NCI-H1092 treated with DMSO at 0.1 percent for 48 hours (cell line): ENCODE results near the gene COL11A2.
"Not testable (repeated sequence)": the region's sequence is repeated elsewhere in the genome, so short reads cannot be mapped to it uniquely, and the experiment has no call there.

Source experiments
- DNase-seq: peaks from one replicate; lab custom pipeline; 2025; lab: John Stamatoyannopoulos, UW

The COL11A2 gene

DNA sequence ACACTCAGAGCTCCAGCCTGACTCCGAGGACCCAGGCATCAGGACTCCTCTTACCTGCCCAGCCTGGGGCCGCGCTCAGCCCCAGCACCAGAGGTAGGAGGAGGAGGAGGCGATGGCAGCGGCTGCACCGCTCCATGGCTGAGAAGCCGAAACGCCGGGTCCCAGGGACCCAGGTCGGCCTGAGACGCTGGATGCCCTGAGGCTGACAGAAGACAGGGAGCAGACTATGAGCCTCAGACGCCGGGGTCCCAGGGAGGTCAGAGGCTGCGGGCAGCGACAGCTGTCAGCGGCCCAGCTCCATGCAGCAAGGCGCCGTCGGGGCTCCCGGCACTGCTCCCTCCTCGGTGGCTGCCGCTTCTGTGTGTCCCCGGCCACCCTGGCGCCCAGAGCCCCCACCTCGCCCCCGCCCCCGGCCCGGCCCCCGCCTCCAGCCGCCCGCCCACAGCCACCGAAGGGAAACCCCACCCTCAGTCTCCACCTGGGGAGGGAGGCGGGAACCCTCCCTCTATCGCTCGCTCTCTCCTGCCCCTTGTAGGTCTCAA, at the start of gene COL11A2:
COL11A2 (minus strand) TSS at position 363 of the 542 bp plus-strand sequence; CDS start at position 136, 227 bp downstream.
- no peak for DNase-seq

- no peak for DNase-seq
These were observed 49.7 kb upstream of the COL11A2 start for GRCh38 chr6:33241968-33242367.

GRCh38 chr6:33237741-33238140, 45.5 kb upstream of the COL11A2 start:
- no peak for DNase-seq

- DNase-seq, result no peak
These were observed 44.6 kb upstream of the COL11A2 start for GRCh38 chr6:33236852-33237251.

GRCh38 chr6:33236328-33236727, 44.1 kb upstream of the COL11A2 start:
- no peak for DNase-seq

DNA sequence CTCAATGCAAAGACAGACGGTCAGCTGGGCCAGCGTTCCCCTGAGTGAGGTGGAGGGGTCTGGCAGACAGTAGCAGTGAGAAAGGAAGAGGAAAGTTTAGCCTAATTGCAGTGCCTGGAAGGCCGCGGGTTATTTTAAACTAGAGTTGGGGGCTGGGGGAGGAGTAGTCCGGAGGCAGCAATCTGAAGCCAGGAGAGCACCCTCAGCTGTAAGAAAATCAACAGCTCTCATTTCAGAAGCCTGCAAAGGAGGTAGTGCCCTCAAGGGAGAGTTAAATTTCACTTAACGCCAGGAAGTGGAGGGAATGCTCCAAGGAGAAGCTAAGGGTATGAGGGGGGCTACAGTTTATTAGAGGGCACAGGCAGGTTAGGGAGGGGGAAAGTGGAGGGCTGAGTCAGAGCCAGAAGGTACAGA, 43.0 kb upstream of the COL11A2 start:
- no peak for DNase-seq

DNA sequence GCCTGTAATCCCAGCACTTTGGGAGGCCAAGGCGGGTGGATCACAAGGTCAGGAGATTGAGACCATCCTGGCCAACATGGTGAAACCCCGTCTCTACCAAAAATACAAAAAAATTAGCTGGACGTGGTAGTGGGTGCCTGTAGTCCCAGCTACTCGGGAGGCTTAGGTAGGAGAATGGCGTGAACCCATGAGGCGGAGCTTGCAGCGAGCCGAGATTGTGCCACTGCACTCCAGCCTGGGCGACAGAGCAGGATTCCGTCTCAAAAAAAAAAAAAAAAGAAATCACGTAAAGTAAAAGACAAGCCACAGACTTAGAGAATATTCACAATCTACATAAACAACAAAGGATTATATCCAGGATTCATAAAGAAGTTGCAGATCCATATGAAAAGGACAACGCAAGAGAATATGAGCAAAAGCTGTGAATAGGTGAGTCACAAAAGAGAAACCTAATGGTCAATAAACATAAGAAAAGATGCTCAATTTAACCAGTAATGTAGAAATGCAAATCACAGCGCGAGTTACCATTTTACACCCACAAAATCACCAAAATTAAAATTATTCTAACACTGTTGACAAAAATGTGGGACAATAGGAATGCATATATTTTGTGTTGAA, 34.3 kb upstream of the COL11A2 start:
- not testable (repeated sequence) for DNase-seq

DNA sequence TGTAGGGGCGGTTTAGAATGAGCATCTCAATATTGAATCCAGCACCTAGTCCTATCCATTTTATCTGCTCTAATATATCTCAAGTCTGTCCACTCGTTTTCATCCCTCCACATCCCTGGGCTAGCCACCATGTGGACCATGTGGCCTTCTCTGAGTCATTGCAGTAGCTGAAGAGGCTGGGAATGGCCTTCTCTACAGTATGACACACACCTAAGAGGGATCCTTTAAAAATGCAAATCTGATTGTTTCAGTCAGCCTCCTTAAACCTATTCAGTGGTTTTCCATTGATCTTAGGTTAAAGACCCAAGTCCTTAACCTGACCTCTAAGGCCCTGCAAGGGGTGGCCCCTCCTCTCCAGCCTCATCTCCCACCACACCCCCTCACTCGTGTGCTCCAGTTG, 25.4 kb upstream of the COL11A2 start:
- DNase-seq, result no peak

GRCh38 chr6:33217246-33217645, 25.0 kb upstream of the COL11A2 start:
- no peak for DNase-seq

DNA sequence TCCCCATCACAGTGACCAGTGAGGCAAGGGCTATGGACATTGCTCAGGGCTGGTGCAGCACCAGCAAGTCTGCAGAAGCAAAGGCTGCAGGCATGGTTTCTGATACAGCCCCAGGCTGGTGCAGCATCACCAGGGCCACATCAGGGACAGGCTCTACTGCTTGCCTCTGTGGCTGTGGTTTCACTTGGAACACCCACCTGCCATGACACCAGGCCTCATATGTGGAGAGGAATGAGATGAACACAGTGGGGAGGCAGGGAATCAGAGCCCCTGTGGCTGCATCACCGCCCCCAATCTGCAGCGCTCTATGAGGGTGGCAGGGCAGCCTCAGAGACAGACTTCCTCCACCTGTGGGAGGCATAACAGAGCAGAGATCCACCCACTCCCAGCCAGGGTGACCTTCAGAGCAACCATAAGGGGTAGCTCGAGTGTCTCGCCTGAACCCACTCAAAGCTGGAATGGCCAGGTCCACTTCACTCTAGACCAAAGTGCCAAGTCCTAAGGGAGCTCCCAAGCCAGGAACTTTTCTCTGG, 23.9 kb upstream of the COL11A2 start:
- DNase-seq, result no peak

GRCh38 chr6:33215271-33216116, 23.2 kb upstream of the COL11A2 start:
- no peak for DNase-seq

- DNase-seq, result no peak
These were observed 21.7 kb upstream of the COL11A2 start for GRCh38 chr6:33213989-33214335.

GRCh38 chr6:33213166-33213988, 21.1 kb upstream of the COL11A2 start:
- no peak for DNase-seq

- DNase-seq, result no peak
These were observed 20.5 kb upstream of the COL11A2 start for GRCh38 chr6:33212857-33213165.

GRCh38 chr6:33211666-33212422, 19.6 kb upstream of the COL11A2 start:
- DNase-seq, result no peak

- no peak for DNase-seq
These were observed 18.9 kb upstream of the COL11A2 start for GRCh38 chr6:33211136-33211535.

- DNase-seq, result no peak
These were observed 17.6 kb upstream of the COL11A2 start for GRCh38 chr6:33209856-33210255.

- DNase-seq, result peak; percentile 50
These were observed 16.1 kb upstream of the COL11A2 start, which contains the start of gene RING1 for GRCh38 chr6:33208091-33208967. RING1 (plus strand) TSS chr6:33208500; CDS start chr6:33208823, 323 bp downstream.

DNA sequence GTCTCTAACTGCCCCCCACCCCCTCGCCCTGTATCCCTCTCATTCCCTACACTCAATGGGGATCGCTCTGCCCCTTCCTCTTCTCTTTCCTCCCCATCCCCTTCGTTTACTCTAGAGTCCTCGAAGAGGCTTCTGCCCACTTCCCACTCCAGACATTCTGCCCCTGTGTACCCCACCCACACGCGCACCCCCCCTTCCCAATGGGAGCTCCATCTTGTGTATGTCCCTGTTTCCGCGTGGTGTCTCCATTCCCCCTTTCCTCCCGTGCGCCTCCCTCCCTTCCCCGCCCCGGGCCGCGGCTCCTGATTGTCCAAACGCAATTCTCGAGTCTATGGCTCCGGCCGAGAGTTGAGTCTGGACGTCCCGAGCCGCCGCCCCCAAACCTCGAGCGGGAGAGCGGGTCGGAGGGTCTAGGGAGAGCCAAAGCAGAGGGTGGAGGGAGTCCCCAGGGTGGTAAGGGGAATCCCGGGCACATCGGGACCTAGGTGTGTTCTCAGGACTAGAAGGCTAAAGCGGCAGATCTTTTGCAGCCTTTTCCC, 15.4 kb upstream of the COL11A2 start:
- DNase-seq, result peak; percentile 20
